Caki2 (cell line): Measurements from ENCODE around the gene NQO2. TPM values are rescaled to one million over a fixed set of nuclear protein-coding genes. Genes with fewer than 3 reads are reported as not detected.
A peak's percentile ranks its signal among the peaks of the same experiment; 100 is the strongest.
"Not testable (repeated sequence)": the region's sequence is repeated elsewhere in the genome, so short reads cannot be mapped to it uniquely, and the experiment has no call there.

Experiments
- DNase-seq: peaks from one replicate; pipeline ENCODE4 v3.0.0-alpha.2; 2015; ENCODE audit warnings: low read depth
- in situ Hi-C: cut with HindIII; loops from 2 replicates; pipeline ENCODE4 v1.10.0; 2016; ENCODE audit warnings: low sequenced_read_pairs, low pct_unique_long_range_greater_than_20kb, mixed read lengths
- total RNA-seq: library from RNA; depleted of rRNA; stranded (reverse); fragments of >200 nt; shearing (Covaris generic); gene quantifications from 2 replicates; pipeline ENCODE4 v1.2.3, GENCODE V29; 2014; ENCODE audit warnings: low replicate concordance

NQO2 gene
- total RNA-seq, 1 experiment from 2014 or later = 87.8 TPM

GRCh38 chr6:3005077-3005476, 5.4 kb downstream of the NQO2 start:
- in situ Hi-C loops = no loop called here
- no peak for DNase-seq

- no peak for DNase-seq
- in situ Hi-C loops = no loop called here
Measured at GRCh38 chr6:3005874-3006273, 6.2 kb downstream of the NQO2 start.

- in situ Hi-C loops = no loop called here
- no peak for DNase-seq
Measured at GRCh38 chr6:3006476-3006875, 6.8 kb downstream of the NQO2 start.

DNA sequence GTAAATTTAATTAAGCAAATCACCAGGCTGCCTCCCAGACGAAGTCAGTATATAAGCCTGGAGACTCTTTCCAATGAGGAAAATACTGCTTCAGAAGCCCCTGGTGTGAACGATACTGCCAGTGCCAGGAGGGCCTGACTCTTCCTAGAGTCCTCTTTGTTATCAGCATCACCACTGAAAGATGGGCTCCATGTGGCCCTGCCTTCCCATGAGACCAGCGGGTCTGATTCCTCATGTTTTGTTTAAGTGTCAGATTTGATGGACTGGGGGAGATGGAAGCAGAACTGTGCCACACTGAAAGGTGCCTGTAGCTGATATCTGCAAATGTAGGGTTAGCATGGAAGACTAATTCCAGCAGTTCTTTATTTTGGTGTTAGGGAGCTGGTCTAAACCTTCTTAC, 7.9 kb downstream of the NQO2 start:
- in situ Hi-C loops = no loop called here
- no peak for DNase-seq

GRCh38 chr6:3008712-3009265, 9.1 kb downstream of the NQO2 start:
- DNase-seq, in situ Hi-C loops: not testable (repeated sequence)

GRCh38 chr6:3009930-3010329, 10.2 kb downstream of the NQO2 start:
- DNase-seq = no peak
- in situ Hi-C loops = no loop called here

- DNase-seq = no peak
- in situ Hi-C loops = no loop called here
Measured at GRCh38 chr6:3011158-3011557, 11.5 kb downstream of the NQO2 start.

DNA sequence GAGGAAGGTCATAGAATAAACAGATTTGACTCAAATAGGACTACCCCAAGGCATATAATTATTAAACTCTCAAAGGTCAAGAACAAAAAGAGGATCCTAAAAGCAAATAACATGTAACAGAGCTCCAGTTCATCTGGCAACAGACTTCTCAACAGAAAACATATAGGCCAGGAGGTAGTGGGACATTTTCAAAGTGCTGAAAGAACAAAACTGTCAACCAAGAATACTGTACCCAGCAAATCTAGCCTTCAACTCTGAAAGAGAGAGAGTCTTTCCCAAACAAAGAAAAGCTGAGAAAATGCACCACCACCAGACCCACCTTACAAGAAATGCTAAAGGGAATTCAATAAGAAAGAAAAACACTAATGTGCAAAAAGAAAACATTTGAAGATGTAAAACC, 11.9 kb downstream of the NQO2 start:
- in situ Hi-C loops = no loop called here
- no peak for DNase-seq

DNA sequence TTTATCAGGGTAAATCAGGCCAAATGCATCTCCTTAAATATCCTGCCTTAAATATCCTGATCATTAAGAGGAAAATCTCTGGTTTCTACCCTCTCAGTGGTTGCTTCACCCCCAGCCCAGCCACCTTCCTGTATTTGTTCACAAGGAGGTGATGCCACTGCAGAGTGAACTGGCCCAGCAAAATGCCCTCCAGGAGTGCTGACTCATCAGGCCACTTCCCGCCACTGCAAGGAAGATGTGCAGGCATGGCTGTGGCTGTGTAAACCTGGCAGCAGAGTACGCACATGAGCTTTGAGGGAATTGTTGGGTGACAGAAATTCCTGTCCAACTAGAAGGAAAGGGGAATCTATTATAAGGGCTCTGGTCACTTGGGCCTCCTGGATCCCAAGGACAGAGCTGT, 13.8 kb downstream of the NQO2 start:
- in situ Hi-C loops = no loop called here

DNA sequence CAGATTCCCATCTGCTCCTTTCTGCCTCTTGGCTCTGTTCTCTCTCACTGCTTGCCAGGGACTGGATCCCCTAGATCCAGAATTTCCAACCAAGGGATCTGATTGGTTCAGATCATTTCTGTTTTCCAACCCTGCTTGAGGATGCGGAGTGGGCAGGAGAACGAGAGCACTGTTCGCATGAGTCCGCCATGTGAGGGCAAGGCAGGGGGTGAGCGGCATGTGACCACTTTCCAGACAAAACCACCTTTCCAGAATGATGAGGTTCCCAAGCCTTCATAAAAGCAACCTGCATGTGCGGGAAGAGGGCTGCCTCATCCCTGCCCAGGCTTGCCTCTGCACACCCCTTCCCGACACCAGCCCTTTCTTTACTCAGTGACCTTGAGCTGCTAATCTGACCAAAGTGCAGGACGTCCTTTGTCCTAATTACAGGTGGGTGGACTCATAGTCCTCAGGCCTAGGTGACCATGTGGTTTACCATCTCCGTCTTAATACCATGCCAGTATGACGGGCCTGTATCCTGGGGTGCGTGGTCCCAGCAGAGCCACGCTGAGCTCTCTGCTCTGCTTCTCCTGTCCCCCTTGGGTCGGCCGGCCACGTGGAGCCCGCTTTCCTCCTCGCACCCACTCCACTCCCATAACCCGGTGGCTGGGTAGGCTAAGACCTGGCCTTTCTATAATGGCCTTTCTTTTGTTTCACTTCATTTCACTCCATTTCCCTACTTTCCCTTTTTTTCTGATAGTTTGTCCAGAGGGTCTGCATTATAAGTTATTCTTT, 14.4 kb downstream of the NQO2 start:
- in situ Hi-C loops = no loop called here
- no peak for DNase-seq

More for the DNA sequence above, 13.8 kb downstream of the NQO2 start:
- peak; percentile 55 for DNase-seq

- in situ Hi-C loops = no loop called here
- DNase-seq = no peak
Measured at GRCh38 chr6:3014675-3015066, 15.0 kb downstream of the NQO2 start.

DNA sequence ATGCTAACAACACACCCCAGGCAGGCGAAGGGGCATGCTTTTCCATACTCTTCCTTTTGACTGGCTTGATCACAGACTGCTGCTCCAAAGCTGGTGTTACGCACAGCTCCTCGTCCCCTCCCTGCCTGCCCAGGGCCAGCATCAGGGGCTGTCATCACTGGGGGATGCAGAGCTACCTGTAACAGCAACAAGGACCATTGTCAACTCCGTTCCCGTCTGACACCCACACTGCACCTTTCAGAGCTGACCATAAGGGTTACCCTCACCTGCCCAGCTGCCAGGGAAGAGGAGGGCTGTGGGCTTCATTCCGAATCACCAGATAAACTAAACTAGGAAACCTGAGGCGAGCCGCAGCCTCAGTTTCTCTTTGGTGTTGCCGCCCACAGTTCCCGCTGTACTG, 15.4 kb downstream of the NQO2 start:
- DNase-seq = no peak
- in situ Hi-C loops = no loop called here

GRCh38 chr6:3016473-3017280, 17.0 kb downstream of the NQO2 start:
- DNase-seq = no peak
- in situ Hi-C loops = no loop called here

DNA sequence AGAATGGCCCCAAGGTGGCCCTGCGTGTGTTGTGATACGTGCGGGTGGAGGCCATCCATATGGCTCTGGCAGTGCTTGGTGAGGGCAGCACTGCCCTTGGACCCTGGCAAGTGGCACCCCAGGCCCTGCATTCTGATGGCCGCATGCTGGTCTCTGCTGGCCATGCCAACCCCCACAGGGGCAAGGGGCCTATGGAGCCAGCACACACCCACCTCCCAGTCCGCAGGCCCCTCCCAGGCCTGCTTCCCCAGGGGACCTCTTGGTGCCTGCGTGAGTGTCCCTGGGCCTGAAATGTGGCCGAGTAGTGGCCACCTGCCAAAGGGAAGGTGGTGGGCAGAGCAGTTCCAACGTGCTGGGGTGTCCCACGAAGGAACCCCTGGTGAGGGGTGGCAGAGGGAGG, 17.6 kb downstream of the NQO2 start:
- DNase-seq = no peak
- in situ Hi-C loops = no loop called here

DNA sequence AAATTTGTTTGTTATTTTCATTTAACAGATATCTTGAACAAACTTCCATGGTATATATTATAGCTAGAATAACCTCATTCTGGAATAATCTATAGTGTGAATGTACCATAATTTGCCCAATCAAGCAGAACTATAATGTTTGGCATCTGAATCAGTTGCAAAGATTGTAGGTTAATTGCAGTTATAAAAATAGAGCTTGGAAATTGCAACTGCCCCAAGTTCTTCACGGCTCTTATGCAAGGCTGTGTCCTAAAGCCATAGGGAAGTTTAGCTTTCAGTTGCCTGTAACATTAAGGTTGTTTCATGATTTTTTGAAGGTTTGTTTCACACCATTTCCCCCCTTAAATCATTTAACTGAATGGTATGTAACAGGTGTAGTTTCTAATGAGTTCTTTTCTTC, 19.4 kb downstream of the NQO2 start:
- in situ Hi-C loops = no loop called here
- DNase-seq = no peak

GRCh38 chr6:3019749-3020320, 20.1 kb downstream of the NQO2 start:
- no peak for DNase-seq
- in situ Hi-C loops = no loop called here

- in situ Hi-C loops, DNase-seq: not testable (repeated sequence)
Measured at GRCh38 chr6:3020976-3021598, 21.4 kb downstream of the NQO2 start.

DNA sequence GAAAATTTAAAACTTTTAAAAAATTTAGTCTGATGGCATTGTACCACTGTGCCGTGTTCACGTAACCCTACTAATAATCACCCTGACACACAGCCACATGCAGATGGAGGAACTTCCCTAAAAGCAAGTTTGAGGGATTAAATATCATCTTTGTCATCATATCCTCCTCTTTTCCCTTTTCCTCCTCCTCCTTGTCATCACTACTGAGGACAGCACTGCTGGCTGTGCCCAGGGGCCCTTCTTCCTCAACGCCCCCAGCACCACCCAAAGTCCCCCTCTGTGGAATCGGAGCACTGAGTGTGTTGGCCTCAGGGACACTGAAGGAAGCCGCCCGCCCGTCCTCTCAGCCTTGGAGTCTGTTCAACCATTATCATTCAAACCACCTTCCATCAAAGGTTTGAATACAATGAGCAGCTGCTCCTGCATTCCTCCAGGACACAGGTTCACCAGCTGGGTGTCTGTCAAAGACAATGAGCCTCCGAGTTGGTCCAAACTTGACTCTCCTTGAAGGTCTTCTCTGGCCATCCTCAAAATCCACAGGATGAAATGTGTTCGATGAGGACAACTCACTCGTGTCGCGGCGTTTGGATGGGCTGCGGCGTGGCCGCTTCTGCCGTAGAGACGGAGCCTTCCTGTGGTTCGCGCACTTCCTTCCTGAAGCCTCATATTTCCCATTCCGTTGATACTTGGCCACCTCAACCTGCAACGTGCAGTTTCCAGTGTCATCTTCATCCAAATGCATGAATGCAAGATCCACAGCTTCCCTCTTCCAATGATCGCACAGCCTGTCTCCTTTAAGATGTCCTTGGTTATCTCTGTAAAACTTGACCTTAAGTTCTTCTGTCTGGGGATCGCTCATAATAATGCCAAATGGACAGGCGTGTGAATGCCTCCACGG, 23.3 kb downstream of the NQO2 start:
- peak; percentile 43 for DNase-seq
- in situ Hi-C loops = no loop called here
